NCI-H146 treated with DMSO at 0.1 percent for 48 hours (cell line): Measurements from ENCODE around the gene SFSWAP.
"Not testable (repeated sequence)": the region's sequence is repeated elsewhere in the genome, so short reads cannot be mapped to it uniquely, and the experiment has no call there.

Experiments
- DNase-seq: peaks from one replicate; lab custom pipeline; 2025; ENCODE audit not compliant: unreplicated experiment; lab: John Stamatoyannopoulos, UW

The SFSWAP gene

DNA sequence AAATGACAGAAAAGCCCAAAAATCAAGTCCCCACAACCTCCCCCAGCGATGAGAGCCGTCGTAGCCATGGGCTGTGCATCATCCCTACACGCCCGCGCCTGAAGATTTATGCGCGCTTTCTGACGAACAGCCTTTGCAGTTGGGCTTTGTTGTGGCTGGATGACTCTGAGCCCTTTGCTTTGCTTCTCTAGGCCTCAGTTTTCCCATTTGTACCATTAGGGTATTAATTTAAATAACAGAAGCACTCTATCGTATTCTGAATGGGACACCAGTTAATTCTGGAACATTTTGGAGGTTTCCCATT, 24.2 kb downstream of the SFSWAP start:
- no peak for DNase-seq

DNA sequence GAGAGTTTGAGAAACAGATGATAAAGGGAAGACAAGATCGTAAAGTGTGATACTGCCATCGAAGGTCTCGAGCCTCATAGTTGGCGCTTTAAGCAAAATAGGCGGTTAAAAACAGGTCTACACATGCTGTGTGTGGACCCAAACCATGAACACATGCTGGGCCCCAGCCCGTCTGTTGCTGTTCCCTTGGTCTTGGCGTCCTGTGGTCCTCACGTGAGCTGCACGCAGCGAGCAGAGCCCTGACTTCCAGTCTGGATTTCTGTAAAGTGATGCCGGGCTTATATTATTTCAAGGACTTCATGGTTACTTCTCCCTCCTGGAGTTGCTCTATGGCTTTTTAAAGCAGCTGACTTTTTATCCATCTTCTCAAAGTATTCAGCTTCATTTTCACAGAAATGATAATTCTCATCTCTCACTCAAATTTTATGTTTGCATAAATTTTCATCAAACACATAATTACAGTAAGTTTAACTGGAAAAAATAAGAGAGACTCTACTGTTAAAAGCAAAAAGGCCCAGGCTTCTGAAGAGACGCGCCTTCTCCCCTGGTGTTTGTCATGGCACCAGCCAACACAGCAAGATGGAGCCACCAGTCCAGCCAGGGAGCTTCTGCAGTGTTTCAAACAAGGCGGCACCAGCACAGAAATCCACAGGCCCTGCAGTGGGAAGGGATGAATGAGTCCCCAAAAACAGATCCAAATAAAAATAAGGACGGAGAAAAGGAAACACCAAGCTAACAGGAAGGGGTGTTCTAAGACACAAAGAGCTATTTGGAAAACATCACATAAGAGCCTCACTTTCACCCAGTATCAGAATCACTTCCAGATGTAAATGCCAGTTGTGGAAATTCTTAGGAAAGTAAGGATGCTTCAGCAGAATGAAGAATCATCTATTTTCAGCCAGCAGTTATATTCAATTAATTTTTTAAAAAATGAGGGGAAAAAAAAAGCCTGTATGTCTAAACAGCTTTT, 24.9 kb downstream of the SFSWAP start:
- no peak for DNase-seq

DNA sequence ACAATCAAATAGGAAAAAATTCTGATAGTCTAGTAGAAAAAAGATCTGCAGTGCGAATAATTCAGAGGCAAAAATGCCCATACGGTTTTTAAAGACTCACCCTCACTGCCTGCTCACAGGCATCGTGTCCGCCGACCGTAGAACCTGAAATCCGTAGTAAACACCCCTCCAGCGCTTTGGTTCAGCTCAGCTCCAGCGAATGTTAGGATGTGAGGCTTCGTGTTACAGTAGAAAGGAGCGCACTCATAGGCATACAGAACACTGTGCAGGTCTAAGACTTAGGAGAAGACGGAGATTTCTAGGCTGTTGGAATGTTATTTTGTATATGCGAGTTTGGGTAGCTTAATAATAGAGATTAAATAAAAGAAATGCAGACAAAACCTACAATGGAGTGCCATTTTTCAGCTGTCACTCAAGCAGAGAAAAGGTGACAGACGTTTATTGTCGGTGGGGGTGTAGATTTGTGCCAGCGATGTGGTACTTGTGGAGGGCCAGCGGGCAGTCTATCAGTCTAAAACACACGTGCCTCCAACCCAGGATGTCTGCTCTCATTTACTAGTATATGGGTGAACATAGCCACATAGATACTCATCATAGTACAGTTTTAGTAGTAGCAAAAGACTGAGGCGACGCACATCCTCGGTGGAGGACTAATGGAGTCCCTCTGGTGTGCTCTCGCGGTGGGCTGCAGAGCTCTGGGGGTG, 25.7 kb downstream of the SFSWAP start:
- no peak for DNase-seq

DNA sequence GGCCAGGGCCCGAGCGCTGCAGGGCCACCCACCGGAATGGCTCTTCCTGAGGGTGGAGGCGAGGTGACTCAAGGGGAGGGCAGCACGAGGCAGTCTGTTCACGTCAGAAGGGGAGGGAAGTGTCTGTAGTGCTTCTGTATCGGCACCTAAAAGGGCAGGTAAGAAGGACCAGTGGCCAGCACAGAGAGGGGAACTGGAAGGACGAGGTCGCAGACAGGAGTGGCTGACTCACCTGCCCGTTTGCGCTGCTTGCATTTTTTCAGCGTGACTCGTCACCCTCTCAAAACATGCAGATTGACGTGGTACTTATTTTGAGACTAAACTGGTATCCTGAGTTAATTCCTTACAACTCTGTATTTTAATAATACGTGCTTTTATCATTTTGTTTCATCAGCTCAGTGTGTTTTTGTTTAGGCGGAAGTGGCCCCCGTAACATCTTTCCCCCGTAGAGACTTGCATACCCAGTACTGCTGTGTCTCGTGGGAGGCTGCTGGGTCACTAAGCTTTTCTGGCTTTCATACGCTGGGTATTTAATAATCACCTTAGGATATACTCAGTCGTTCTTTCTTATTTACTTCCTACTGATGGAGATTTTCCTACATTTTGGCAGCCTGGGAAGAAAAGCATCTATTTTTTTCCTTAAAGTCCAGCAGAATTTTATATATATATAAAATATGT, 26.4 kb downstream of the SFSWAP start:
- DNase-seq, result no peak

DNA sequence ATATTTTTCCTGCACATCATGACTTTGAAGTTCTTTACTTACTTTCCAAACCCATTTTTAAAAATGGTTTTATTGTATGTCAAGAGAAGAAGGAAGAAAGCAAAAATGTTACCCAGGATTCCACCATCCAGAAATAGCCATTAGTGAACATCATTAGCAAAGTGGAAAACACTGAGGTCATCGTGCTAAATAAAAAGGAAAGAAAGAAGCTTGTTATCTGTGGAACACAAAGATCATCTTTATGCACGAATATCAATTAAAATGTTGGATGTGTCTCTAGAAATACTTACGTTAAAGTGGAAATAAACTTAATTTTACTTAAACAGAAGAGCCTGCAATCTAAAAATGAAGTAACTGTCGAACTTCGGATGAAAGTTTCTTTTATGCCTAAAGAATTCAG, 27.3 kb downstream of the SFSWAP start:
- no peak for DNase-seq

DNA sequence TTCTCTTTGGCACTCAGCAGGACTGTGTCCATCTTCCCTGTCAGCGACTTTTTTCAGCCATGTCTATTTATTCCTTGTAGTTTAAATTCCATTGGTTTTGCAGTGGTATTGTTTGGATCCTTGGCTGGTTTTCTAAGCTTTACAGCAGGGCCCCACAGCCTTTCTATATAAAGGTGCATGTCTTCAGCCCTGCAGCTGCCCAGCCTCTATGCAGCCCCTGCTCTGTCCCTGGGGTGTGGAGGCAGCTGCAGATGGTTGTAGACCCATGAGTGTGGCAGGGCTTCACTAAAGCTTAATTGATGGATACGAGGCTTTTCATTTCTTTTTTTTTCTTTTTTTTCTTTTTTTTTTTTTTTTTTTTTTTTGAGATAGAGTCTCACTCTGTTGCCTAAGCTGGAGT, 29.7 kb downstream of the SFSWAP start:
- no peak for DNase-seq

DNA sequence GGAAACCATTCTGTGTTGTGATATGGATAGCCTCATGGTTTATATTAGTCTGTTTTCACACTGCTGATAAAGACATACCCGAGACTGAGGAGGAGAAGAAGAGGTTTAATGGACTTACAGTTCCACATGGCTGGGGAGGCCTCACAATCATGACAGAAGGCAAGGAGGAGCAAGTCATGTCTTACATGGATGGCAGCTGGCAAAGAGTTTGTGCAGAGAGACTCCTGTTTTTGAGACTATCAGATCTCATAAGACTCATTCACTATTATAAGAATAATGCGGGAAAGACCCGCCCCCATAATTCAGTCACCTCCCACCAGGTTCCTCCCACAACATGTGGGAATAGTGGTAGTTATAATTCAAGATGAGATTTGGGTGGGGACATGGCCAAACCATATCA, 31.9 kb downstream of the SFSWAP start:
- DNase-seq, result not testable (repeated sequence)

DNA sequence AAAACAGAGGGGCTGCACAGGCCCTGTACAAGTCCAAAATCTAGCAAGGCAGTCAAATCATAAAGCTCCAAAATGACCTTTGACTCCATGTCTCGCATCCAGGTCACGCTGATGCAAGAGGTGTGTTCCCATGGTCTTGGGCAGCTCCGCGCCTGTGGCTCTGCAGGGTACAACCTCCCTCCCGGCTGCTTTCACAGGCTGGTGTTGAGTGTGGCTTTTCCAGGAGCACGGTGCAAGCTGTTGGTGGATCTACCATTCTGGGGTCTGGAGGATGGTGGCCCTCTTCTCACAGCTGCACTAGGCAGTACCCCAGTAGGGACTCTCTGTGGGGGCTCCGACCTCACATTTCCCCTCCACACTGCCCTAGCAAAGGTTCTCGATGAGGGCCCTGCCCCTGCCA, 32.5 kb downstream of the SFSWAP start:
- DNase-seq, result not testable (repeated sequence)

DNA sequence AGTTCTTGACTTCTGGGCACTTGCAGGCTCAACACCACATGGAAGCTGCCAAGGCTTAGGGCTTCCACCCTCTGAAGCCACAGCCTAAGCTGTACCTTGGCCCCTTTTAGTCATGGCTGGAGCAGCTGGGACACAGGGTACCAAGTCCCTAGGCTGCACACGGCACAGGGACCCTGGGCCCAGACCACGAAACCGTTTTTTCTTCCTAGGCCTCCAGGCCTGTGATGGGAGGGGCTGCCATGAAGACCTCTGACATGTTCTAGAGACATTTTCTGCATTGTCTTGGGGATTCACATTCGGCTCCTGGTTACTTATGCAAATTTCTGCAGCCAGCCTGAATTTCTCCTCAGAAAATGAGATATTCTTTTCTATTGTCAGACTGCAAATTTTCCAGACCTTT, 33.0 kb downstream of the SFSWAP start:
- DNase-seq, result not testable (repeated sequence)

DNA sequence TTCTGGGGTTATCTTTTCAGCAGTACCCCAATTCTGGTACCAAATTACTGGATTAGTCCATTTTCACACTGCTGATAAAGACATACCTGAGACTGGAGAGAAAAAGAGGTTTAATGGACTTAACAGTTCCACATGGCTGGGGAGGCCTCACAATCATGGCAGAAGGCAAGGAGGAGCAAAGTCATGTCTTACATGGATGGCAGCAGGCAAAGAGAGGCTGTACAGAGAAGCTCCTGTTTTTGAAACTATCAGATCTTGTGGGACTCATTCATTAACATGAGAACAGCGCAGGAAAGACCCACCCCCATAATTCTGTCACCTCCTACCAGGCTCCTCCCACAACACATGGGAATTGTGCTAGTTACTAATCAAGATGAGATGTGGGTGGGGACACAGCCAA, 33.8 kb downstream of the SFSWAP start:
- not testable (repeated sequence) for DNase-seq

DNA sequence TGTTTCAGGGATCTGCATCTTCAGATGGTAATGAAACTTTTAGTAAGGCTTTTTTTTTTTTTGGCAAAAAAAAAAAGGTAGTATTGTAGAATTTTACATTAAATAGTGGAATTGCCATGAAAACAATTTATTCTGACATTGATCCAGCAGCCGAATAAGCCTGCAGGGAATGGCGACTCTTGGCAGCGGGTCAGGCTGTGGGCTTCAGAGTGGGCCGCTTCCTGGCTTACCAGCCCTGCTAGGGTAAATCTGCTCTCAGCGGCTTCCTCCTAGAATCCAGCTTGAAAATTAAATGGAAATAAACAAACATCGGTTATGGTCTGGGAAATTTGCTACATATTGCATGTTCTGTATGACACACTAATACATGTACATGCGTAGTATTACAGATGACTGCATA, 34.8 kb downstream of the SFSWAP start:
- no peak for DNase-seq

DNA sequence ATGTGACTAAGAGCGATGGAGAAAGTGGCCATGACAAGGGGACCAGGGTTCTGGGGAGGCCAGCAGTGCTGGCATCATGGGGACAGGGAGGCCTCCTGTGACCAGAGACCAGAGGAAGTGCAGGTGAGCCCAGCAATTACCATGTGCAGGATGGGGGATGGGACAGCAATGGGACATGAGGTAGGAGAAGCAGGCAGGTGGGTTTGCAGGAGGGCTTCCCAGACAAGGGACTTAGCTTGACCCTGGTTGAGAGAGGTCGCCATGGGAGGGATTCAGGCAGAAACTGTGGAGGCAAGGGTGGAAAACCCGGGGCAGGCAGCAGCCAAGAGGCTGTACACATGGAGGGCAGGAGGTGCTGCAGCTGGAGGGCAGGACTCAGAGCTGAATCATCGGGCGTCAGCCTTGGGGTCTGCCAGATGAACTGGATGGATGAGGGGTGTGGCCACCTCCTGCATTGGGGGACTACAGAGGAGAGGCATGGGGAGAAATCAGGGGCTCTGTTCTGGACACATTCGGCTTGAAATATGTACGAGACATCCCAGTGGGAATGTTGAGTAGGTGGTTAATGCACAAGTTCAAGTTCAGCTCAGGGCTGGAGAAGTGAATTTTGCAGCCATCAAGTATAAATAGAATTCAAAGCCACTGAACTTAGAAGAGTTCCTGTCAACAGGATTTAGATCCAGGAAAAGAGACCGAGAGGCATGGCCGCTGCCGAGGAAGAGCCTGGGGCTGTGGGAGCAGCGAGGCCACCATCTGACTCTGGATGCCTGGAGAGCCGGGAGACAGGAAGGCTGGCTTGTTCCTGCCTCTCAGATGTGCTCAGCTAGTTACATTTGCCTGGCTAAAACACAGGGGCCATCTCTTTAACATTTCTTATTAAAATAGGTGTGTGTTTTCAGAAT, 36.6 kb downstream of the SFSWAP start:
- no peak for DNase-seq

DNA sequence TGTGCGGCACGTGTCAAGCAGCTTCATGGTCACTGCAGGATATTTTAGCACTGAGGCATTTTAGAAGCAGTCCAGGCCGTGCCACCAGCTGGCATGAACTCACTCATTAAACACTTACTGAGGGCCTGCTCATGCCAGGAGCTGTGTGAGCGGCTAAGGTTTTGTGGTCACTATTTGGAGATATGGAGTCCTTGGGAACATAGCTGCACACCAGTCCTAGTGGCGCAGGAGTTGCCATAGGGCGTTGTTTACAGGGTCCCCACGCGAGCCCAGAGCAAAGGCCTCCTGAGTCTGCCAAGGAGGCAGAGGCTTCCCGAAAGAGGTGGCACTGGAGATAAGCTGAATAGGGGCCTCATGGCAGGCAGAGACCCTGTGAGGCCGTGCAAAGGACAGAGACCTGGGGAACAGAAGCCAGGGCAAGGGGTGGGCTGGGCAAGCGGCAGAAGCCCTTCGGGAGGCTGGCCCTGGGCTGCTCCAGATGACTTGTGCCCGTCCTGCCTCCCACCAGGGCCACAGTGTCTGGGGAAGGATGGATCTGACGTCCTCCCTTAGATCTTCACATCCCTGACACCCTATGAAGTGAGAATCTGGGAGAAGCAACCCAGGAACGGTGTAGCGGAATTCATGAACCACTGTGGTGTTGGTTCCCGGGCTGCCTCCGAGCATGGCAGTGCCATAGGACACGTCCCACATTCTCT, 38.9 kb downstream of the SFSWAP start:
- no peak for DNase-seq

DNA sequence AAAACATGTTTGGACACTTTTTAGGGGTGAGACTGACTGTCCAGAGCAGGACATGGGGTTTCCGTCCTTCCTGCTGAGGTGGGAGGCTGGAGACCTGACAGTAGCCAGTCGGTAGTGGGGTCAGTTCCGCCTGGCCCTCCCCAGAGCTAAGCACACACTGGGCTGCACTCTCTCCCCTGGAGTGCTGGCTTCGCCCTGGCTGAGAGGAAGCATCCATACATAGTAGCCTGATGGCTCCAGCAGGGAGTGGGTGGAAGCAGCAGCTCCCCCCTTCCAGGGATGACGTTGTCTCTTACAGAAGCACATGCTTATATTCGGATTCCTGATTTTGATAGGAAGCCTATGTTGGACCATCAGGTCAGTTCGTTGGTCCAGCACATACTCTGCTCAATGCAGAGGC, 40.4 kb downstream of the SFSWAP start:
- no peak for DNase-seq

DNA sequence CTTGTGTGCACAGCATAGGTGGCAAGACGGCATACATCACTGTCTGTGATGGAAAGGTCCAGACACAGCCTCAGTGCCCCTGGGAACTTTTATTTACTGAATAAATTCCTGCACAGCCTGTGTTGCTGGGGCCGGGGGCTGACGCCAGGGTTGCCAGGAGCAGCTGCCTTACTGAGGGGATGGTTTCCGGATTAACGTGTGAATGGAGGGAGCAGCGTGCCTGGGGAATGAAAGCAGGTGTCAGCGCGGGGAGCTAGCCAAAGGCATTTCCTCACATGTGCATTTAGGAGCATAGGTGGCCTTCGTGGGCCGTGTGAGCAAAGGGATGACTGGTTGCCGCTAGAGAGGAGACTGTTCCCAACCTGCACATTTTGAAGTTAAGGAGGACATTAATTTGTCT, 41.6 kb downstream of the SFSWAP start:
- DNase-seq, result no peak

DNA sequence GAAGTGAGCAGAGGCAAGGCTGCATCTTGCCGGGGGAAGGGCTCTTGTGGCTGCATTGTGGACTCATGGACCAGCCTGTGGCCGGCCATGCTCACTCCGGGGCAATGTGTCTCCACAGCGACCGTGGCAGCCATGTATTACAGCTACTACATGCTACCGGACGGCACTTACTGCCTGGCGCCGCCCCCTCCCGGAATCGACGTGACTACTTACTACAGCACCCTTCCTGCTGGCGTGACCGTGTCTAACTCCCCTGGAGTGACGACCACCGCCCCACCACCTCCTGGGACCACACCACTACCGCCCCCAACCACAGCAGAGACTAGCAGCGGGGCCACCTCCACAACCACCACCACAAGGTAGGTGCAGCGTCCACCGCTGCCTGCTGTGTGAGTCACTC, 42.1 kb downstream of the SFSWAP start:
- no peak for DNase-seq

DNA sequence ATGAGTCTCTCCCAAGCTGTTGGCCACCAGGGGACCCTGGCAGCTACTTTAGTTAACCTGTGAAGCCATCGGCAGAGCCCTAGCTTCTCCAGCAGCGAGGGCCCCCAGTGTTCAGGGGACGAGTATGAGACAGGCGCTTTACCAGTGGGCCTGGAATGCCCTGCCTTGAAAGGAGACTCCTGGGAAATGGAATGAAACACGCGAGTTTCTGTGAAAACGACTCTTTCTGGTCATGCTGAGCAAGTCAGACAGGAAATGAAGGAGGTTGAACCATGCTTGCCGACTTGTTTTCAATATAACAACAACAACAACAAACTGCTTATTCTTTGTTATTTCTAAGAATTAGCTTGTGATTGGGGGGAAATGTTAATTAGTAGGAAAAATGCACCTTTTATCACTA, 42.9 kb downstream of the SFSWAP start:
- no peak for DNase-seq

DNA sequence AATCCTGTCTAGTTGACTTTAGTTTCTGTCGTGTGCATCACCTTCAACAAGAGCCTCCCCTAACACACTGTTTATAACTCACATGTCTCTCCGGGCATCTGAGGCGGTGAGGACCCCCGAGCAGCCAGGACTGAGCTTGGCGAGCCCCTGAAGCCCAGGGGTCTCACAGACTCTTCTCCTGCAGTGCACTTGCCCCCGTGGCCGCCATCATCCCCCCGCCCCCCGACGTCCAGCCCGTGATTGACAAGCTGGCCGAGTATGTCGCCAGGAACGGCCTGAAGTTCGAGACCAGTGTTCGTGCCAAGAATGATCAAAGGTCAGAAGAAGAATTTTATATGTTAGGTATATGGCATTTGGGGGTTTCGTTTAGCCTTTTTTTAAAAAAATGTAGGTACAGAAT, 43.3 kb downstream of the SFSWAP start:
- DNase-seq, result no peak

DNA sequence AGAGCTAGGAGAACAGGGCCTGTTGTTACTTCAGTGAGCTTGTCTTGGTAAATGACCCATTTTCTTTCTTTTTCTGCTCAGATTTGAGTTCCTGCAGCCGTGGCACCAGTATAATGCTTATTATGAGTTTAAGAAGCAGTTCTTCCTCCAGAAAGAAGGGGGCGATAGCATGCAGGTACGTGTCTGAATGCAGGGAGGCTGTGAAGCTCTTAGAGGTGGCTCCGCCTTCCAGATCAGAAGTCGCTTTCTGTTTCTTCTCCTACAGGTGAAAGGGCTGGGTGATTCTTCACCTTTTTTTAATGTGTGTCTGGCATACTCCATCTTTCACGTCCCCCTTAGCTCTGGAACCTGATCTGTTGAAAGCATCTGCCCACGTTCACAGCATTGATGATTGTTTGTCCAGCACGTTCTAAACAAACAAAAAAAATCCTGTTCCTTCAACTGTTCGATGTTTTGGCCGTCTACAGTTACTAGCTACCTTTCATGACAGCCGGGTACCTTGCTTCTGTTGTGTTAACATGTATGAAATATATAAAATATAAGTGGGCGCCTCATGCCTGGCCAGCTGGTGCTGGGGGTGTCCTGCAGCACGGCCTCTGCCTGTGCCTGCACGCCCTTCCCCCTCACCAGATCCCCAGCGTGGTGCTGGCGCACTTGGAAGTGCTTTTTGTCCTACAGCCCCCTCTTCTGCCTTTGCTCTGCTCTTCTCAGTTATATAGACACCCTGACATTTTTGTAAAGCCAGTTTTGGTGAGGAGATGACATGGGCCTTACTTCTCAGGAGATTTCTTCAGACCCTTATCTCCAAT, 44.6 kb downstream of the SFSWAP start:
- DNase-seq, result peak; percentile 19

DNA sequence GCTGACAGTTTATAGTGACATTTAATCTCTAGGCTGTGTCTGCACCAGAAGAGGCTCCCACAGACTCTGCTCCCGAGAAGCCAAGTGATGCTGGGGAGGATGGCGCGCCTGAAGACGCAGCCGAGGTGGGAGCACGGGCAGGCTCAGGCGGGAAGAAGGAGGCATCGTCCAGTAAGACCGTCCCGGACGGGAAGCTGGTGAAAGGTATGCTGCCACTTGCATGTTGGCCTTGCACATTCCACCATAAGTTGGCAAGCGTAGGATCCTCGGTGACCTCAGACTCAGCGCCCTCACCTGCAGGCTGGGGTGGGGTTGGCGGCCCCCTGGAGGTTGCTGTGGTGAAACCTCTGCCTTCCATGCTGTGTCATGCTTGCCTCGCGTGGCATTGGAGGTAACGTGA, 45.6 kb downstream of the SFSWAP start:
- no peak for DNase-seq
